ENCODE measurements around the gene DHRS7C.

- TF ChIP-seq CTCF (IDR thresholded peaks at IDR 0.05) (no peak), POLR2AphosphoS5 (IDR thresholded peaks at IDR 0.05) (no peak), POLR2A (IDR thresholded peaks at IDR 0.05) (no peak)
Observed at GRCh38 chr17:9760266-9760665, 31.1 kb downstream of the DHRS7C start.

All from prostate gland (tissue), 2 donors.